ENCODE results near the gene MAFB. TPM values are rescaled to one million over a fixed set of nuclear protein-coding genes. Genes with fewer than 3 reads are reported as not detected.

Gene MAFB
- total RNA-seq, 1 donor from 2014 or later, result 6.1 TPM

GRCh38 chr20:40657526-40657925 lies 31.5 kb downstream of the MAFB start:
- Mint-ChIP-seq H3K36me3 (ENCODE audit: insufficient read depth) (no peaks in the 10 kb centered on the region), H3K4me1 (ENCODE audit: low read depth) (peaks cover under 1% of the 10 kb centered on the region), H3K9me3 (ENCODE audit: low read depth) (no peaks in the 10 kb centered on the region), H3K27me3 (peaks cover 6% of the 10 kb centered on the region), H3K27ac (peak overlapping the region; percentile 22), H3K4me3 (ENCODE audit: low read depth) (no peak overlapping the region)
- no peak for DNase-seq (ENCODE audit: low spot score, unreplicated experiment)
- TF ChIP-seq CTCF (IDR thresholded peaks at IDR 0.05; ENCODE audit: unreplicated experiment), result no peak

GRCh38 chr20:40655451-40655850 lies 33.6 kb downstream of the MAFB start:
- Mint-ChIP-seq H3K4me3 (ENCODE audit: low read depth) (no peak overlapping the region), H3K36me3 (ENCODE audit: insufficient read depth) (no peaks in the 10 kb centered on the region), H3K4me1 (ENCODE audit: low read depth) (no peaks in the 10 kb centered on the region), H3K27ac (no peak overlapping the region), H3K27me3 (peaks cover 6% of the 10 kb centered on the region), H3K9me3 (ENCODE audit: low read depth) (no peaks in the 10 kb centered on the region)
- no peak for DNase-seq (ENCODE audit: low spot score, unreplicated experiment)
- TF ChIP-seq CTCF (IDR thresholded peaks at IDR 0.05; ENCODE audit: unreplicated experiment), result no peak

GRCh38 chr20:40654876-40655275 lies 34.2 kb downstream of the MAFB start:
- no peak overlapping the region for H3K27ac Mint-ChIP-seq
- H3K4me3 Mint-ChIP-seq (ENCODE audit: low read depth), result no peak overlapping the region
- H3K4me1 Mint-ChIP-seq (ENCODE audit: low read depth), result no peaks in the 10 kb centered on the region
- no peaks in the 10 kb centered on the region for H3K36me3 Mint-ChIP-seq (ENCODE audit: insufficient read depth)
- no peaks in the 10 kb centered on the region for H3K9me3 Mint-ChIP-seq (ENCODE audit: low read depth)
- no peak for TF ChIP-seq CTCF (IDR thresholded peaks at IDR 0.05; ENCODE audit: unreplicated experiment)
- DNase-seq (ENCODE audit: low spot score, unreplicated experiment), result no peak
- peaks cover 6% of the 10 kb centered on the region for H3K27me3 Mint-ChIP-seq

GRCh38 chr20:40652441-40652987 lies 36.5 kb downstream of the MAFB start:
- no peak for TF ChIP-seq CTCF (IDR thresholded peaks at IDR 0.05; ENCODE audit: unreplicated experiment)
- no peak overlapping the region for H3K27ac Mint-ChIP-seq
- H3K27me3 Mint-ChIP-seq, result peaks cover 5% of the 10 kb centered on the region
- no peaks in the 10 kb centered on the region for H3K36me3 Mint-ChIP-seq (ENCODE audit: insufficient read depth)
- H3K9me3 Mint-ChIP-seq (ENCODE audit: low read depth), result no peaks in the 10 kb centered on the region
- no peak overlapping the region for H3K4me3 Mint-ChIP-seq (ENCODE audit: low read depth)
- no peak for DNase-seq (ENCODE audit: low spot score, unreplicated experiment)
- H3K4me1 Mint-ChIP-seq (ENCODE audit: low read depth), result no peaks in the 10 kb centered on the region

- Mint-ChIP-seq H3K4me3 (ENCODE audit: low read depth) (no peak overlapping the region), H3K27me3 (peaks cover 5% of the 10 kb centered on the region), H3K36me3 (ENCODE audit: insufficient read depth) (no peaks in the 10 kb centered on the region), H3K9me3 (ENCODE audit: low read depth) (no peaks in the 10 kb centered on the region), H3K27ac (no peak overlapping the region), H3K4me1 (ENCODE audit: low read depth) (no peaks in the 10 kb centered on the region)
- TF ChIP-seq CTCF (IDR thresholded peaks at IDR 0.05; ENCODE audit: unreplicated experiment), result no peak
- DNase-seq (ENCODE audit: low spot score, unreplicated experiment), result no peak
These were observed 37.9 kb downstream of the MAFB start for GRCh38 chr20:40651151-40651550.

Measured in progenitor cell of endocrine pancreas (in vitro differentiated cells).